Loucy (cell line): ENCODE measurements around the gene RBMS3.

ENCODE experiments used
- H2AFZ ChIP-seq: fragments of 200-600 bp; sonication (generic); 2 replicates; pipeline ENCODE4 v1.6.0; 2016; ENCODE audit warnings: antibody characterized with exemption, mild to moderate bottlenecking, low read length, moderate library complexity
- H3F3A ChIP-seq: fragments of 200-600 bp; 2 replicates; pipeline ENCODE4 v1.6.0; 2016; ENCODE audit warnings: antibody characterized with exemption, low read depth, mild to moderate bottlenecking
- H3K27me3 ChIP-seq: fragments of 200-600 bp; sonication (generic); 2 replicates; pipeline ENCODE4 v1.6.1; 2014; ENCODE audit warnings: low read length, mild to moderate bottlenecking; ENCODE audit not compliant: insufficient read depth, poor library complexity, severe bottlenecking
- H3K36me3 ChIP-seq: fragments of 200-600 bp; sonication (generic); 2 replicates; pipeline ENCODE4 v1.6.1; 2016; ENCODE audit warnings: low read length; ENCODE audit not compliant: insufficient read depth
- H3K4me1 ChIP-seq: fragments of 200-600 bp; sonication (generic); 2 replicates; pipeline ENCODE4 v1.5.1; 2014; ENCODE audit warnings: low read length, mild to moderate bottlenecking; ENCODE audit not compliant: insufficient read depth, poor library complexity, severe bottlenecking
- H3K4me2 ChIP-seq: fragments of 200-600 bp; sonication (generic); 2 replicates; pipeline ENCODE4 v1.6.0; 2014; ENCODE audit warnings: antibody characterized with exemption, low read length, low read depth, mild to moderate bottlenecking; ENCODE audit not compliant: poor library complexity, severe bottlenecking
- H3K4me3 ChIP-seq: fragments of 200-600 bp; sonication (generic); 2 replicates; pipeline ENCODE4 v1.5.1; 2014; ENCODE audit warnings: low read length, mild to moderate bottlenecking, mixed read lengths; ENCODE audit not compliant: poor library complexity, severe bottlenecking
- H3K79me2 ChIP-seq: fragments of 200-600 bp; sonication (generic); 2 replicates; pipeline ENCODE4 v1.6.1; 2014; ENCODE audit warnings: low read length; ENCODE audit not compliant: insufficient read depth
- H3K9ac ChIP-seq: fragments of 200-600 bp; sonication (generic); 2 replicates; pipeline ENCODE4 v1.6.0; 2014; ENCODE audit warnings: mild to moderate bottlenecking, low read depth, low read length, moderate library complexity; ENCODE audit not compliant: poor library complexity, severe bottlenecking
- H3K9me2 ChIP-seq: fragments of 200-600 bp; sonication (generic); replicated peaks from 2 replicates; pipeline ENCODE4 v1.6.1; 2016; ENCODE audit warnings: low read depth, low read length, mixed read lengths
- H3K9me3 ChIP-seq: fragments of 200-600 bp; sonication (generic); 2 replicates; pipeline ENCODE4 v1.6.1; 2014; ENCODE audit warnings: mild to moderate bottlenecking, antibody characterized with exemption, low read length, low read depth; ENCODE audit not compliant: insufficient read depth
- H4K20me1 ChIP-seq: fragments of 200-600 bp; sonication (generic); 2 replicates; pipeline ENCODE4 v1.6.0; 2014; ENCODE audit warnings: antibody characterized with exemption, low read length, mild to moderate bottlenecking; ENCODE audit not compliant: insufficient read depth, poor library complexity, severe bottlenecking
- EZH2phosphoT487 ChIP-seq: fragments of 200-600 bp; IDR thresholded peaks from 2 replicates; pipeline ENCODE4 v1.6.1; 2018; ENCODE audit warnings: antibody characterized with exemption, mild to moderate bottlenecking, moderate library complexity, borderline replicate concordance
- TF ChIP-seq, protein P1 (sequence below): fragments of 200-600 bp; sonication (generic); conservative IDR thresholded peaks from 2 replicates; pipeline ENCODE4 v1.5.1; 2014; ENCODE audit warnings: mild to moderate bottlenecking, antibody characterized with exemption, low read length

Gene RBMS3

DNA sequence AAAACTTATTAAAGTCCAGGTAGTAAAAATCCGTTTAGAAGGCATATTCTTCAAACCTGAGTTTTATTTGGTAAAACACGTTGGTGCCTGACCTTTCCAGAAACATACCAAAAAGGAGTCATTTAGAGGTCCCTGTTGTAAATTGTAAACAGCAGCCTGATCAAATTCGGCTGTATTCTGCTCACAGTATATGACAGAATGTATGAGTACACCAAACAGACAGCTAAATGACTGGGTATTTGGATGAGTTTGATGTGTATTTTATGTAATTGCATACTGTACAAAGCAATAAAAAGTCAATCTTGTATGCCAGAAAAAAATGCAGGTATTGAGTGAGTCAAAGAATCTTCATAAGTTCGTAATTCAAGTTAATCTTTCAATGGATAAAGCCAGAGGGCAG lies 330.4 kb downstream of the RBMS3 start:
- Histone ChIP-seq H3K4me1 (no peaks in the 10 kb centered on the region), H4K20me1 (no peaks in the 10 kb centered on the region), H3K9me3 (no peaks in the 10 kb centered on the region), H3K4me3 (no peak overlapping the region), H2AFZ (no peak overlapping the region), H3K9ac (no peak overlapping the region), H3K36me3 (no peaks in the 10 kb centered on the region), H3K9me2 (no peaks in the 10 kb centered on the region), H3F3A (no peaks in the 10 kb centered on the region), H3K27me3 (no peaks in the 10 kb centered on the region), H3K4me2 (no peak overlapping the region), H3K79me2 (no peaks in the 10 kb centered on the region)
- no peak for TF ChIP-seq EZH2phosphoT487
- TF ChIP-seq, protein P1, sequence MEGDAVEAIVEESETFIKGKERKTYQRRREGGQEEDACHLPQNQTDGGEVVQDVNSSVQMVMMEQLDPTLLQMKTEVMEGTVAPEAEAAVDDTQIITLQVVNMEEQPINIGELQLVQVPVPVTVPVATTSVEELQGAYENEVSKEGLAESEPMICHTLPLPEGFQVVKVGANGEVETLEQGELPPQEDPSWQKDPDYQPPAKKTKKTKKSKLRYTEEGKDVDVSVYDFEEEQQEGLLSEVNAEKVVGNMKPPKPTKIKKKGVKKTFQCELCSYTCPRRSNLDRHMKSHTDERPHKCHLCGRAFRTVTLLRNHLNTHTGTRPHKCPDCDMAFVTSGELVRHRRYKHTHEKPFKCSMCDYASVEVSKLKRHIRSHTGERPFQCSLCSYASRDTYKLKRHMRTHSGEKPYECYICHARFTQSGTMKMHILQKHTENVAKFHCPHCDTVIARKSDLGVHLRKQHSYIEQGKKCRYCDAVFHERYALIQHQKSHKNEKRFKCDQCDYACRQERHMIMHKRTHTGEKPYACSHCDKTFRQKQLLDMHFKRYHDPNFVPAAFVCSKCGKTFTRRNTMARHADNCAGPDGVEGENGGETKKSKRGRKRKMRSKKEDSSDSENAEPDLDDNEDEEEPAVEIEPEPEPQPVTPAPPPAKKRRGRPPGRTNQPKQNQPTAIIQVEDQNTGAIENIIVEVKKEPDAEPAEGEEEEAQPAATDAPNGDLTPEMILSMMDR = no peak

DNA sequence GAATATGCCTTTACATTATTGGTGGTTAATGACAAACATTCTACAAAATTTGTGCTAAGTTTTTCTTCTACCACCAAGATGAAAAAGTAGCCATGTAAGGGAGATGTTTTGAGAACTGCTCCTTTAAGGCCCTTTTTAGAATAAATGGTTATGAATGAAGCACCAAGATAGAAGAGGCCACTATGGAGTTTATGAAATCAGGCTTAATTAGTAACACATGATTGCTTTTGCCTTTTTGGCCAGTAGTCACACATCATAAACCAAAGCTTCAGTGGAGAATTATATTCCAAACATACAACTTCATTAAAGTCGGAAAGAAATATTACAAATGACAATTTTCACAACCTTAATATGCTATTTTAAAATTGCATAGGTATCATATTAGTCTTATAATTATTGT lies 331.7 kb downstream of the RBMS3 start:
- Histone ChIP-seq H3K9me3 (no peaks in the 10 kb centered on the region), H3K9ac (no peak overlapping the region), H3K36me3 (no peaks in the 10 kb centered on the region), H3K4me2 (no peak overlapping the region), H3K27me3 (no peaks in the 10 kb centered on the region), H3F3A (no peaks in the 10 kb centered on the region), H3K4me3 (no peak overlapping the region), H3K79me2 (no peaks in the 10 kb centered on the region), H4K20me1 (no peaks in the 10 kb centered on the region), H3K4me1 (no peaks in the 10 kb centered on the region), H2AFZ (no peak overlapping the region), H3K9me2 (no peaks in the 10 kb centered on the region)
- TF ChIP-seq EZH2phosphoT487 = no peak
- TF ChIP-seq, protein P1 = no peak

DNA sequence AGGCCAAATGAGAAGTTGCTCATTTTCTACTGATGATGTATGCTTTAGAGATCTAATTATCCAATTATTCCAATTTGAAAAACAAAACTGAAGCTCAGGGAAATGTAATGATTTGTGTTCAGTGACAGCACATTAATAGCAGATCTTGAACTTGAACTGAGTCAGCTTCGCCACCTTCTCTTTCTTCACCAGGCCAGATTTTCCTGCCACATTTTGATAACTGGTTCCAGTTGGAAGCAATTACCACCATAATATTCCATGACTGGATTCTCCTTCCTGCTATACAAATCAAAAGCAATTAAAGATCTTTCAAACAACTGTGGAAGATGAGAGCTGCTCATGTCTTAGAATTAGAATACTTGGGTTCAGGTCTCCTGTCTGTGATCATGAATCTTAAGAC lies 334.1 kb downstream of the RBMS3 start:
- Histone ChIP-seq H3K9ac (no peak overlapping the region), H4K20me1 (no peaks in the 10 kb centered on the region), H3K4me2 (no peak overlapping the region), H3K9me2 (no peaks in the 10 kb centered on the region), H3K9me3 (no peaks in the 10 kb centered on the region), H3K27me3 (no peaks in the 10 kb centered on the region), H2AFZ (no peak overlapping the region), H3F3A (no peaks in the 10 kb centered on the region), H3K36me3 (no peaks in the 10 kb centered on the region), H3K4me1 (no peaks in the 10 kb centered on the region), H3K79me2 (no peaks in the 10 kb centered on the region), H3K4me3 (no peak overlapping the region)
- TF ChIP-seq, protein P1 = no peak
- TF ChIP-seq EZH2phosphoT487 = no peak
